Lower lobe of right lung (tissue), 2 donors: ENCODE data around the gene C4orf36. TPM values are rescaled to one million over a fixed set of nuclear protein-coding genes. Genes with fewer than 3 reads are reported as not detected.
A peak's percentile ranks its signal among the peaks of the same experiment; 100 is the strongest.

ENCODE experiments used
- ATAC-seq, 2 donors: fragments of 200-7000 bp; cut with Tn5 transposase; one replicate each; pipeline ENCODE4 v1.9.1; 2020 to 2022; ENCODE audit warnings: mild to moderate bottlenecking in 2 of 2, moderate library complexity in 2 of 2
- DNase-seq: peaks from one replicate; pipeline ENCODE4 v3.0.0-alpha.2; 2020
- H3K27ac ChIP-seq: fragments of 200-600 bp; one replicate; pipeline ENCODE4 v1.8.0; 2022
- H3K27me3 ChIP-seq: fragments of 200-600 bp; one replicate; pipeline ENCODE4 v1.8.0; 2022; ENCODE audit warnings: low read depth
- H3K36me3 ChIP-seq: fragments of 200-600 bp; one replicate; pipeline ENCODE4 v1.8.0; 2022; ENCODE audit warnings: mild to moderate bottlenecking
- H3K4me1 ChIP-seq: fragments of 200-600 bp; one replicate; pipeline ENCODE4 v1.8.0; 2022
- H3K4me3 ChIP-seq: fragments of 200-600 bp; one replicate; pipeline ENCODE4 v1.8.0; 2022; ENCODE audit warnings: mild to moderate bottlenecking
- H3K9me3 ChIP-seq: fragments of 200-600 bp; one replicate; pipeline ENCODE4 v1.8.0; 2022
- CTCF ChIP-seq: fragments of 200-600 bp; IDR thresholded peaks from one replicate; pipeline ENCODE4 v1.8.0; 2022; ENCODE audit warnings: antibody characterized with exemption, mild to moderate bottlenecking
- intact Hi-C: fragments of 100-400 bp; cut with DNase I; formaldehyde crosslinking; loops from one replicate; pipeline ENCODE4 v1.11.0; 2022
- total RNA-seq: library from RNA; stranded (reverse); fragmentation: NEBNext Ultra II Directional; extraction: Animal tissue kit (Norgen Biotek cat#: 25700); gene quantifications from one replicate; pipeline ENCODE4 v1.2.1, GENCODE V29; 2021
- donor health status: DM: no; HTN: yes; CAD: no; lungs with severe emphysema.

C4orf36 gene
- total RNA-seq, 1 donor from 2014 or later, result 1.6 TPM

GRCh38 chr4:86848732-86849619 lies 43.2 kb downstream of the C4orf36 start, which contains the start of gene SLC10A6:
SLC10A6 (minus strand) TSS chr4:86849384; CDS start chr4:86849115, 269 bp downstream.
- intact Hi-C loops, result no loop called here
- DNase-seq (no peak), ATAC-seq (no peak)
- no peak within 1 kb of the TSS for H3K4me3 ChIP-seq
- no peak for TF ChIP-seq CTCF
- no peaks in the 10 kb centered on the region for H3K27me3 ChIP-seq
- no peaks in the 10 kb centered on the region for H3K36me3 ChIP-seq
- H3K27ac ChIP-seq, result no peak within 1 kb of the TSS
- H3K4me1 ChIP-seq, result no peaks in the 10 kb centered on the region
- H3K9me3 ChIP-seq, result no peaks in the 10 kb centered on the region

DNA sequence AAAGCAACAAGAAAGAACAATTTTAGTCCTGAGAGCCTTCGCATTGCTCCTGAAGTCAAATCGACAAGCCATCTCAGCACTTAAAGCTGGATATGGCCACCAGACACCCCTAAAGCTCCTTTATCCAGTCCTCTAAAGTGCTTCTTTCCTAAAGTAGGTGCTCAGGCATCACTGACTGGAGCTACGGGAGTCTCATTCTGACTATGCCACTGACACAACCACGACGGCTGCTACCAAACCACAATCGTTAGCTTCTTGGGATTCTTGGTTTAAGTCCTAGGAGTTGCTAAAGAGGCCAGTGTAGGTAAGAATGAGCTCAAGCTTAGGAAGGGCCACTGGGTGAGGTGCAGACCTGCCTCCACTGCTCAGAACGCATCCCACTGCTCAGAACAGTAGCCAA lies 44.1 kb downstream of the C4orf36 start:
- Histone ChIP-seq H3K4me1 (no peaks in the 10 kb centered on the region), H3K27ac (no peak overlapping the region), H3K4me3 (no peak overlapping the region)

DNA sequence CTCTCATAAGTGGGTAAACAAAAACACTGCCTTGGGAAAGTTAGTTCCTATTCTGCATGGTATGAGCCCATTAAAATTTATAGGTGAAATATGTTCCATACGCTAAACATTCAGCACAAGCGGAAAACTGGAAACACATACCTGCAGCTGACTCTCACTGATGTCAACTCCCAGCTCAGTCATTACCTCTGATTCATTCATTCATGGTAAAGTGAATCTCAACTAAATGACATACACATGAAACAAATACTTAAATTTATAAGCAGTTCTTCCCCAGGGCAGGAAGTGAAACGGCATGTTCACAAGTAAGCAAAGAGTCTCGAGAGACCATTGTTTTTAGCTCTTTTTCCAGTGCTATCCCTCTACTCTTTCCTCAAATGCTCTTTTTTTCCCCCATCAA lies 44.7 kb downstream of the C4orf36 start:
- TF ChIP-seq CTCF, result no peak
- no peaks in the 10 kb centered on the region for H3K4me1 ChIP-seq
- H3K4me3 ChIP-seq, result no peak overlapping the region
- no peaks in the 10 kb centered on the region for H3K27me3 ChIP-seq
- H3K36me3 ChIP-seq, result no peaks in the 10 kb centered on the region
- no peaks in the 10 kb centered on the region for H3K9me3 ChIP-seq
- no peak for DNase-seq
- no peak overlapping the region for H3K27ac ChIP-seq
- no peak for ATAC-seq
- intact Hi-C loops, result no loop called here

More for the DNA sequence above, 44.1 kb downstream of the C4orf36 start:
- intact Hi-C loops, result no loop called here
- Histone ChIP-seq H3K36me3 (no peaks in the 10 kb centered on the region), H3K9me3 (no peaks in the 10 kb centered on the region), H3K27me3 (no peaks in the 10 kb centered on the region)
- no peak for TF ChIP-seq CTCF
- ATAC-seq, result no peak
- DNase-seq, result no peak

DNA sequence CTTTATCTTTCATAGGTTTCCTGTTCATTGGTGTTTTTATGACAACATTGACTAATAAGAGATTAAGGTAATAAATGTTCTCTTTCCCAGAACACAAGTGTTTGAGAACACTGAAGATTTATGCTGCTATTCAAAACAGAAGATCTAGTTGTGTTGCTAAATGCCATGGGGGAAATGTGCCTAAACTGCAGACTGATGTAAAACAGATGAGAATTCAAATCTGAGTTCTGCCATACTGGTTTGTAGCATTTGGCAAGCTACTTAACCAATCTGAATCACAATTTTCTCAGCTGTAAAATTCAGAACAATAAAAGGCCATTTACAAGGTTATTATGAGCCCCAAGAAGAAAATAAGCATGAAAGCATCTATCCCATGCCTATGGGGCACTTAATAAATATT lies 45.3 kb downstream of the C4orf36 start:
- TF ChIP-seq CTCF, result no peak
- intact Hi-C loops, result no loop called here
- no peaks in the 10 kb centered on the region for H3K9me3 ChIP-seq
- no peaks in the 10 kb centered on the region for H3K4me1 ChIP-seq
- H3K4me3 ChIP-seq, result no peak overlapping the region
- DNase-seq (no peak), ATAC-seq (no peak)
- no peaks in the 10 kb centered on the region for H3K27me3 ChIP-seq
- H3K36me3 ChIP-seq, result no peaks in the 10 kb centered on the region
- H3K27ac ChIP-seq, result no peak overlapping the region

GRCh38 chr4:86845593-86845992 lies 46.6 kb downstream of the C4orf36 start:
- intact Hi-C loops, result no loop called here
- H3K4me3 ChIP-seq, result no peak overlapping the region
- no peak for DNase-seq
- ATAC-seq, result peak in 1 of 2 donors; percentile 43
- H3K36me3 ChIP-seq, result no peaks in the 10 kb centered on the region
- no peak overlapping the region for H3K27ac ChIP-seq
- no peaks in the 10 kb centered on the region for H3K4me1 ChIP-seq
- no peaks in the 10 kb centered on the region for H3K9me3 ChIP-seq
- TF ChIP-seq CTCF, result no peak
- no peaks in the 10 kb centered on the region for H3K27me3 ChIP-seq
